Measurements from ENCODE around the gene ARHGAP9. TPM values are rescaled to one million over a fixed set of nuclear protein-coding genes. Genes with fewer than 3 reads are reported as not detected.
A peak's percentile ranks its signal among the peaks of the same experiment; 100 is the strongest.

Gene ARHGAP9
- total RNA-seq: 1 to 10 TPM; 5.4 to 7.4 (median 5.9) TPM

DNA sequence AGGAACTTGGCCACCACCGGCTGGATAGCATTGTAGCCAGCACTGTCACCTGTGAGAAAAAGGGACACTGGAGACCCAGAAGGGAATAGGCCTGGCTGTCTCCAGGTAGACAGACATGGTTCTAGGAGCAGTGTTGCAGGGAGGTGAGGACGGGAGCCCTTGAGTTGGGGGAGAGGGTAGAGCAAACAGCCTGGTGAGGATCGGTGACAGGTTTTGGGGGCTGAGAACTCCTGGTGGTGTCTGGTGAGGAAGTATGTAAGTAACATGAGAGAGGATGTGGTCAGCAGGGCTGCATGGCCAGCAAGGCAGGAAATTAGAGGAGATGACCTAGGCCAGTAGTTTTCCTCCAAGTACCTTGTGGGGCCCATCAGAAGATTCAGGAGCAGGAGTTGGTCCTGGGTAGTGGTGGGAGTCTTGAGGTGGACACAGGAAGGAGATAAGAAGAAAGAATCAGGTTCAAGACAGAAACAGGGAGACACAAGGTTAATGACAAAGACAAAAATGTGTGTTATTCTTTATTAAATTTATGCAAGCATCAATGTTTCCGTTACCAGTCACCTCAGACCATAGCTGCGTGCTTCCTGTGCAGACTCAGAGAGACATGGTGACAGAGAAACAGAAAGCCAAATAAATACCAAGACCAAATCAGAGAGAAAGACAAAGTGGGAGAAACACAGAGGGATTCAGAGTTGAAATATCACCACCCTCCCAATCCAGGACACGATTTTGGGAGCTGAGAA, at the start of gene ARHGAP9:
Gene ARHGAP9, minus strand, starts transcription at position 491 of the 740 bp plus-strand sequence. Its CDS starts 460 bp downstream, at position 31.
- H3K9me3 ChIP-seq: no peaks in the 10 kb centered on the region
- no peak within 1 kb of the TSS for H3K4me3 ChIP-seq
- WGBS: 71% methylated on average over 6 of the region's 6 CpGs
- TF ChIP-seq POLR2A (IDR thresholded peaks at IDR 0.05) (no peak), EP300 (IDR thresholded peaks at IDR 0.05) (no peak), POLR2AphosphoS5 (IDR thresholded peaks at IDR 0.05) (no peak)
- TF ChIP-seq, protein P1, sequence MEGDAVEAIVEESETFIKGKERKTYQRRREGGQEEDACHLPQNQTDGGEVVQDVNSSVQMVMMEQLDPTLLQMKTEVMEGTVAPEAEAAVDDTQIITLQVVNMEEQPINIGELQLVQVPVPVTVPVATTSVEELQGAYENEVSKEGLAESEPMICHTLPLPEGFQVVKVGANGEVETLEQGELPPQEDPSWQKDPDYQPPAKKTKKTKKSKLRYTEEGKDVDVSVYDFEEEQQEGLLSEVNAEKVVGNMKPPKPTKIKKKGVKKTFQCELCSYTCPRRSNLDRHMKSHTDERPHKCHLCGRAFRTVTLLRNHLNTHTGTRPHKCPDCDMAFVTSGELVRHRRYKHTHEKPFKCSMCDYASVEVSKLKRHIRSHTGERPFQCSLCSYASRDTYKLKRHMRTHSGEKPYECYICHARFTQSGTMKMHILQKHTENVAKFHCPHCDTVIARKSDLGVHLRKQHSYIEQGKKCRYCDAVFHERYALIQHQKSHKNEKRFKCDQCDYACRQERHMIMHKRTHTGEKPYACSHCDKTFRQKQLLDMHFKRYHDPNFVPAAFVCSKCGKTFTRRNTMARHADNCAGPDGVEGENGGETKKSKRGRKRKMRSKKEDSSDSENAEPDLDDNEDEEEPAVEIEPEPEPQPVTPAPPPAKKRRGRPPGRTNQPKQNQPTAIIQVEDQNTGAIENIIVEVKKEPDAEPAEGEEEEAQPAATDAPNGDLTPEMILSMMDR (IDR thresholded peaks at IDR 0.05): no peak
- H3K4me1 ChIP-seq: peaks cover 17% of the 10 kb centered on the region
- H3K27me3 ChIP-seq: peaks cover 29% of the 10 kb centered on the region
- H3K36me3 ChIP-seq: no peaks in the 10 kb centered on the region
- no peak for DNase-seq (ENCODE audit: low spot score in 2 of 2)
- H3K27ac ChIP-seq: peak within 1 kb of the TSS; percentile 19

DNA sequence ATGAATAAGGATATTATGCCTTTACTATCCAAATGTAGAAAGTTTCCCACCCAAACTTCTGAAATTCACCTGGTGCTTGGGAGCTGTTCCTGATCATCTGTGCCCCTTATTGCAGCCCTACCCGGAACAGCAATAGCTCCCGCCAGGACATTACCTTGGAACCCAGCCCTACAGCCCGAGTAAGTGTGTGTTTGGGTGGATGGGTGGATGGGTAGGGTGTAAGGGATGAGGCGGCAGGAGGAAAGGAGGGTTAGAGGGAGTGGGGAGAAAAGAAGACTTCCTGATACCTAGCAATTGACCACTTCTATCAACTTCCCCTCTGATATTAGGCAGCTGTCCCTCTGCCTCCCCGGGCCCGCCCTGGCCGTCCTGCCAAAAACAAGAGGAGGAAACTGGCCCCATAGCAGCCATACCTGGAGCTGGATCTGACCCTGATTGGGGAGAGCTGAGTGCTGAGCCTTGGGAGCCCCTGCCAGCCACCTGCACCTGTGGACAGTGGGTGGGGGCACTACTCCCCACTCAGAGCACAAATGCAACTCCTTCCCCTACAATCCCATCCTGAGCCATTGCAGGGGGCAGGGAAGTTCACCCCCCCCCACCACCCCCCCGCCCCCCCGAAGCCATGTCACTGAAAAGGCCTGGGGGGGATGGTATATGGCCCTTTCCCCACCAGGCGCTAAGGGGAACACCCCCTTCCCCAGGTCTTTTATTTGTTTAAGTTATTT, 49.3 kb upstream of the ARHGAP9 start:
- H3K4me3 ChIP-seq: no peak overlapping the region
- peaks cover 89% of the 10 kb centered on the region for H3K36me3 ChIP-seq
- H3K27me3 ChIP-seq: no peaks in the 10 kb centered on the region
- DNase-seq (ENCODE audit: low spot score in 2 of 2): no peak
- TF ChIP-seq EP300 (IDR thresholded peaks at IDR 0.05) (no peak), POLR2AphosphoS5 (IDR thresholded peaks at IDR 0.05) (no peak)
- TF ChIP-seq, protein P1 (IDR thresholded peaks at IDR 0.05): no peak
- H3K27ac ChIP-seq: no peak overlapping the region
- 70% methylated on average over 10 of the region's 10 CpGs for WGBS
- H3K4me1 ChIP-seq: peaks cover 19% of the 10 kb centered on the region
- no peaks in the 10 kb centered on the region for H3K9me3 ChIP-seq

DNA sequence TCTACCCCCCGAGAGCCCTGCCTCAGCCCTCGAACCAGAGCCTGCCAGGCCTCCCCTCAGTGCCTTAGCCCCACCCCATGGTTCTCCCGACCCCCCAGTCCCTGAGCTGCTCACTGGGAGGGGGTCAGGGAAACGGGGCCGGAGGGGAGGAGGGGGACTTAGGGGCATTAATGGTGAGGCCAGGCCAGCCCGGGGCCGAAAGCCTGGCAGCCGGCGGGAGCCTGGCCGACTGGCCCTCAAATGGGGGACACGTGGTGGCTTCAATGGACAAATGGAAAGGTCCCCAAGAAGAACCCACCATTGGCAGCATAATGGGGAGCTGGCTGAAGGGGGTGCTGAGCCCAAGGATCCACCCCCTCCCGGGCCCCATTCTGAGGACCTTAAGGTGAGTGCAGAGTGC, 48.5 kb upstream of the ARHGAP9 start:
- TF ChIP-seq POLR2AphosphoS5 (IDR thresholded peaks at IDR 0.05) (no peak), POLR2A (IDR thresholded peaks at IDR 0.05) (no peak), EP300 (IDR thresholded peaks at IDR 0.05) (no peak)
- TF ChIP-seq, protein P1 (IDR thresholded peaks at IDR 0.05): no peak
- Histone ChIP-seq H3K4me1 (peaks cover 27% of the 10 kb centered on the region), H3K4me3 (no peak overlapping the region), H3K9me3 (no peaks in the 10 kb centered on the region), H3K36me3 (peaks cover 81% of the 10 kb centered on the region), H3K27ac (no peak overlapping the region), H3K27me3 (no peaks in the 10 kb centered on the region)
- no peak for DNase-seq (ENCODE audit: low spot score in 2 of 2)
- 81% methylated on average over 12 of the region's 12 CpGs for WGBS

DNA sequence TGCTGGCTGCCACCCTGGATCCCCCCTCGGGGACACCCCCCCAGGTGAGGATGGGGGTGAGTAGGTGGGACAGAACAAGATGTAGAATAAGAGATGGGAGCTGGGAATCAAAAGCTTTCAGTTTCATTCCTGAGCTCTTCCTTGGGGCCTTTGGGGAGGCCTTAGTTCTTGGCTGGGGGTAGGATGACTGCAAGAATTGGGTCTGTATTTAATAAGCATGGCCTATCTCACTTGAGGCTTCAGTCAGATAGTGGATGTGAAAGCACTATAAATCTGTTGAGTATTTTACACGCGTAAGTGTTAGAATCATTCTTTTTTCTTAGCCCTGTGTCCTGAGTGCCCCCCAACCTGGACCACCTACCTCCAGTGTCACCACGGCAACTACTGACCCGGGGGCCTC, 47.5 kb upstream of the ARHGAP9 start:
- H3K4me3 ChIP-seq: no peak overlapping the region
- H3K9me3 ChIP-seq: no peaks in the 10 kb centered on the region
- no peak for DNase-seq (ENCODE audit: low spot score in 2 of 2)
- TF ChIP-seq, protein P1 (IDR thresholded peaks at IDR 0.05): no peak
- TF ChIP-seq POLR2AphosphoS5 (IDR thresholded peaks at IDR 0.05): no peak
- TF ChIP-seq EP300 (IDR thresholded peaks at IDR 0.05): no peak
- TF ChIP-seq POLR2A (IDR thresholded peaks at IDR 0.05): no peak
- no peaks in the 10 kb centered on the region for H3K27me3 ChIP-seq
- no peak overlapping the region for H3K27ac ChIP-seq
- H3K36me3 ChIP-seq: peaks cover 71% of the 10 kb centered on the region
- WGBS: 67% methylated on average over 5 of the region's 5 CpGs
- peaks cover 31% of the 10 kb centered on the region for H3K4me1 ChIP-seq

DNA sequence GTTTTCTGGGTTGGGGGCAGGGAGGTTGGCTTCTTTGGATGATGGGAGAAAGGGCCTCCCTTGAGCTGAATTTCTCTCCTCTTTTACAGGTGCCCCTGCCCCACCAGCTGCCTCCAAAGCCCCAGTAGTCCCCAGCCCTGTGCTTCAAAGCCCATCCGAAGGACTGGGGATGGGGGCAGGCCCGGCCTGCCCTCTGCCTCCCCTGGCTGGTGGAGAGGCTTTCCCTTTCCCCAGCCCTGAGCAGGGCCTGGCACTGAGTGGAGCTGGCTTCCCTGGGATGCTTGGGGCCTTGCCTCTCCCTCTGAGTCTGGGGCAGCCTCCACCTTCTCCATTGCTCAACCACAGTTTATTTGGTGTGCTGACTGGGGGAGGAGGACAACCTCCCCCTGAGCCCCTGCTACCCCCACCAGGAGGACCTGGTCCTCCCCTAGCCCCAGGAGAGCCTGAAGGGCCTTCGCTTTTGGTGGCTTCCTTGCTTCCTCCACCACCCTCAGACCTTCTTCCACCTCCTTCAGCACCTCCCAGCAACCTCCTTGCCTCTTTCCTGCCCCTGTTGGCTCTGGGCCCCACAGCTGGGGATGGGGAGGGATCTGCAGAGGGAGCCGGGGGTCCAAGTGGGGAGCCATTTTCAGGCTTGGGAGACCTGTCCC, 46.9 kb upstream of the ARHGAP9 start:
- Histone ChIP-seq H3K27ac (no peak overlapping the region), H3K9me3 (no peaks in the 10 kb centered on the region), H3K36me3 (peaks cover 65% of the 10 kb centered on the region), H3K4me3 (no peak overlapping the region), H3K27me3 (no peaks in the 10 kb centered on the region), H3K4me1 (peaks cover 37% of the 10 kb centered on the region)
- TF ChIP-seq EP300 (IDR thresholded peaks at IDR 0.05) (no peak), POLR2A (IDR thresholded peaks at IDR 0.05) (no peak), POLR2AphosphoS5 (IDR thresholded peaks at IDR 0.05) (no peak)
- TF ChIP-seq, protein P1 (IDR thresholded peaks at IDR 0.05): no peak
- WGBS: 70% methylated on average over 2 of the region's 4 CpGs
- DNase-seq (ENCODE audit: low spot score in 2 of 2): no peak

All from suprapubic skin (tissue), 4 donors.